ENCODE results near the gene NR2C2AP.
A peak's percentile ranks its signal among the peaks of the same experiment; 100 is the strongest.

Gene NR2C2AP

GRCh38 chr19:19214159-19214490 lies 10.9 kb upstream of the NR2C2AP start:
- DNase-seq = no peak

- no peak for DNase-seq
Measured at GRCh38 chr19:19213426-19214158, 10.4 kb upstream of the NR2C2AP start.

GRCh38 chr19:19212916-19213315 lies 9.7 kb upstream of the NR2C2AP start:
- no peak for DNase-seq

GRCh38 chr19:19211499-19212420 lies 8.5 kb upstream of the NR2C2AP start, which contains the start of gene NCAN:
Gene NCAN (plus strand): TSS chr19:19211958. CDS start chr19:19216954, 4,996 bp downstream.
- no peak for DNase-seq

- no peak for DNase-seq
Measured at GRCh38 chr19:19209372-19209771, 6.2 kb upstream of the NR2C2AP start.

- DNase-seq = no peak
Measured at GRCh38 chr19:19207637-19208572, 4.7 kb upstream of the NR2C2AP start.

- DNase-seq = no peak
Measured at GRCh38 chr19:19206938-19207337, 3.7 kb upstream of the NR2C2AP start.

- DNase-seq = no peak
Measured at GRCh38 chr19:19205416-19206410, 2.5 kb upstream of the NR2C2AP start.

GRCh38 chr19:19204181-19204580 lies 967 bp upstream of the NR2C2AP start:
- no peak for DNase-seq

- DNase-seq = no peak
Measured at GRCh38 chr19:19202707-19203011, 555 bp downstream of the NR2C2AP start.

GRCh38 chr19:19201697-19202630 lies 1.2 kb downstream of the NR2C2AP start:
- no peak for DNase-seq

GRCh38 chr19:19193926-19194325 lies 9.3 kb downstream of the NR2C2AP start:
- no peak for DNase-seq

- DNase-seq = no peak
Measured at GRCh38 chr19:19192910-19193423, 10.2 kb downstream of the NR2C2AP start.

GRCh38 chr19:19192078-19192882 lies 10.9 kb downstream of the NR2C2AP start, which contains the start of the genes BORCS8 and RFXANK:
Gene BORCS8 (minus strand): TSS chr19:19192152. CDS start chr19:19192117, 35 bp downstream.
Gene RFXANK (plus strand): TSS chr19:19192258. CDS start chr19:19193947, 1,689 bp downstream.
- peak; percentile 92 to 96 (median 94) for DNase-seq

GRCh38 chr19:19191768-19192077 lies 11.5 kb downstream of the NR2C2AP start:
- DNase-seq = no peak

GRCh38 chr19:19186742-19187141 lies 16.5 kb downstream of the NR2C2AP start:
- DNase-seq = no peak

GRCh38 chr19:19185853-19186740 lies 17.1 kb downstream of the NR2C2AP start:
- peak in 3 of 4 experiments; percentile 8 to 40 (median 35) for DNase-seq

GRCh38 chr19:19181488-19181998 lies 21.7 kb downstream of the NR2C2AP start:
- no peak for DNase-seq
